Dendritic cell treated with granulocyte-macrophage colony-stimulating factor and Interleukin-4, amounts not matched to agents 40 ng/mL and 50 ng/mL, for 4 days (primary cell): ENCODE results near the gene PRM1.
A peak's percentile ranks its signal among the peaks of the same experiment; 100 is the strongest.

Source experiments
- H3K27ac Mint-ChIP-seq: one replicate; pipeline ENCODE4 v1.8.0; 2022; ENCODE audit warnings: mild to moderate bottlenecking, mixed read lengths
- H3K27me3 Mint-ChIP-seq: one replicate; pipeline ENCODE4 v1.8.0; 2022; ENCODE audit warnings: mild to moderate bottlenecking, mixed read lengths
- H3K36me3 Mint-ChIP-seq: one replicate; pipeline ENCODE4 v1.8.0; 2022; ENCODE audit warnings: low read depth, mixed read lengths
- H3K4me1 Mint-ChIP-seq: one replicate; pipeline ENCODE4 v1.8.0; 2022; ENCODE audit warnings: low read depth, mixed read lengths
- H3K4me3 Mint-ChIP-seq: one replicate; pipeline ENCODE4 v1.8.0; 2022; ENCODE audit warnings: mild to moderate bottlenecking, moderate library complexity, mixed read lengths
- H3K9me3 Mint-ChIP-seq: one replicate; pipeline ENCODE4 v1.8.0; 2022; ENCODE audit warnings: mixed read lengths
- intact Hi-C: fragments of 100-400 bp; cut with micrococcal nuclease; formaldehyde crosslinking; loops from one replicate; pipeline ENCODE4 v1.15.0; 2022

The PRM1 gene

DNA sequence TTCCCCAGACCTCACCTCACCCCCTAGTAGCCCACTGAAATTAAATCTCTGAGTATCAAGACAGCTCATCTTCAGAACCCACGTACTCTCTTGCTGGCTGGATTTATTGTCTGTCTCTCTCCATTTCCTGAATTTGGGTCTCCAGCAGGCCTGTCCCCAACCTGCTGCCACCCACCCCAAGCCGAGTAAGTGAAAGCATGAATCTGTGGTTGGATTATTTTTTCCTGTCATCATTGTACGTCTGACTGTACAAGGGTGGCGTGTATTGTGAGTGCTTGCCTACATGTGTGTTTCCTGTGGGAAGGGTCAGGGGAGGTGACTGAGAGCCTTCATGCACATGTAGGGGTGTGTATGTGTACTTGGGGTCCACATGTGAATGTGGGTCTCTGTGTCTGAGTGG, 17.4 kb downstream of the PRM1 start:
- Mint-ChIP-seq H3K27ac (peak overlapping the region; percentile 47), H3K27me3 (peaks cover 37% of the 10 kb centered on the region), H3K4me3 (no peak overlapping the region), H3K36me3 (no peaks in the 10 kb centered on the region), H3K4me1 (peaks cover 46% of the 10 kb centered on the region), H3K9me3 (no peaks in the 10 kb centered on the region)
- intact Hi-C loops, result no loop called here

DNA sequence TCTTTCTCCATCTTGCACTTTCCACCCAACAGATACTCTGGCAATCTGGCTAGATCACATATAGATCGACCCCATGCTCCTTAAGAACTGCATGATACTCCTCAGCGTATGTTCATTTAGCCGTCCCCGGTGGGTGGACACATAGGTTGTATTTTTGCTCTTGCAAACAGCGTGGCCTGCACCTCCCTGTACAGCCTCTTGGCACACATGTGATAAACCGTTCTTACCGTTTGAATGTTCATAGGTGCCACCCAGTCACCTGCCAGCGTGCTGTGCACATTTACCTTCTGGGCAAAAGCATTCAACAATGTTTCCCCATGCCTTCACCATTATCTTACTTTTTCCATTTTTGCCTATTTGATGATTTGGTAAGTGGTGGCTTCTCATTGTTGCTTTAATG, 18.2 kb downstream of the PRM1 start:
- H3K27ac Mint-ChIP-seq, result no peak overlapping the region
- peaks cover 29% of the 10 kb centered on the region for H3K27me3 Mint-ChIP-seq
- intact Hi-C loops, result no loop called here
- no peaks in the 10 kb centered on the region for H3K36me3 Mint-ChIP-seq
- H3K4me1 Mint-ChIP-seq, result peaks cover 54% of the 10 kb centered on the region
- no peaks in the 10 kb centered on the region for H3K9me3 Mint-ChIP-seq
- H3K4me3 Mint-ChIP-seq, result no peak overlapping the region

DNA sequence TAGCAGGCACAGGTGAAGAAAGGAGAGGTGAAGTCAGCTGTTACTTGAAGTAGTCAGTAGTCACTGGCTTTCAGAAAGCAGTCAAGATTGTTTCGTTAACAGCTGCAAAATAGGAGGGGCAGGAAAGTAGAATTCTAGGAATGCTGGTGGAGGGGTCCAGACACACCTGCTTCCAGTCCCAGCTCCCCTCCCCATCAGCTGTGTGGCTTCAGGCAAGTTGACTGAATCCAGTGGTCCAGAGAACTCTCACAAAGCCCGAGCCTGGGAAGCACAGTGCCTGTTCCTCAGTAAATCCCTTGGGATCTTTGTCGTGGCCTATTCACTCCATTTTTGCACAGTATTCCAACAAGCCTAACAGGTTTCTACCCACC, 20.5 kb downstream of the PRM1 start:
- intact Hi-C loops, result no loop called here
- H3K4me1 Mint-ChIP-seq, result peaks cover 61% of the 10 kb centered on the region
- no peaks in the 10 kb centered on the region for H3K9me3 Mint-ChIP-seq
- H3K4me3 Mint-ChIP-seq, result no peak overlapping the region
- H3K27me3 Mint-ChIP-seq, result peaks cover 23% of the 10 kb centered on the region
- H3K27ac Mint-ChIP-seq, result peak overlapping the region; percentile 69
- H3K36me3 Mint-ChIP-seq, result peaks cover 7% of the 10 kb centered on the region

DNA sequence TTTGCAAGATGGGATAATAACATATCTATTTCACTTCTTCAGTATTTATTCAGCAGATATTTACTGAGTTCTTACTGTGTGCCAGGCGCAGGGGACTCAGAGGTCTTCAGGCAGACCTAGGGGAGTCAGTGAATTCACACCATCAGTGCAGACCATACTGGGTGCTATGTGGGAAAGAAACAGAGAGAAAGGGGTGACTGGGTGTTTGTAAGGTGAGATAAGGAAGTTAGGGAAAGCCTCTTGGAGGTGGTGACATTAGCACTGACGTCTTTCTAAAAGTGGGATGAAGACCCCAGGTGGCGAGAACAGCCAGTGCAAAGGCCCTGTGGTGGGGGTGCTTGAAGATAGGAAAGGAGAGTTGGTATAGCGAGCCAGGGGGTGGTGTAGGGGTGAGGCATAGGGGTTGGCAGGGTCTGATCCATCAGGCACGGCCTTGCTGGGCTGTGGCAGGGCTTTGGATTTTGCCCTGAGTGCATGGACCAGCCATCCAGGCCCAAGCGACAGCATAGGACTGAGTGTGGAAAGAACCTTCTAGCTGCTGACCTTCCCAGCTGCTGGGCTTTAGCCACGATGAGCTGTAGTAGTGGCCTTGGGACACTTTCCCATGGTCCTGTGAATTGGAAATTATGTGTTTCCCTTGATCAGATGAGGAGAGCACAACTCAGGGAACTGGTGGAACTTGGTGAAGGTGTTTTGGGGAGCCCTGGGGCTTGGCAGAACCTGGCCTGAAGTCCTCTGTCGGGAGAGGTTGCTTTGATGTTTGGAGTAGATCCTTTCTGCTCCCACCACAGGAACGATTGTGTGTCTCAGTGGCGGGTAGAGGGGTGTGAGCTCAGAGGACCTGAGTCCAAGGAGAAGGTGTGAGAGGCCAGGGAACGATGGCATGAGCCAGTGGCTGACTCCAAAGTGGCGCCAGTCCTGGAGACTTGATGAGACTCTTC, 21.2 kb downstream of the PRM1 start:
- Mint-ChIP-seq H3K9me3 (no peaks in the 10 kb centered on the region), H3K36me3 (peaks cover 13% of the 10 kb centered on the region), H3K27ac (peak overlapping the region; percentile 69), H3K4me1 (peaks cover 54% of the 10 kb centered on the region), H3K27me3 (peaks cover 23% of the 10 kb centered on the region), H3K4me3 (no peak overlapping the region)
- intact Hi-C loops, result loop anchor here (5.0 to 10.0 kb wide), 2 partner anchors 37 to 125 kb away; no protein-coding TSS in a partner anchor

DNA sequence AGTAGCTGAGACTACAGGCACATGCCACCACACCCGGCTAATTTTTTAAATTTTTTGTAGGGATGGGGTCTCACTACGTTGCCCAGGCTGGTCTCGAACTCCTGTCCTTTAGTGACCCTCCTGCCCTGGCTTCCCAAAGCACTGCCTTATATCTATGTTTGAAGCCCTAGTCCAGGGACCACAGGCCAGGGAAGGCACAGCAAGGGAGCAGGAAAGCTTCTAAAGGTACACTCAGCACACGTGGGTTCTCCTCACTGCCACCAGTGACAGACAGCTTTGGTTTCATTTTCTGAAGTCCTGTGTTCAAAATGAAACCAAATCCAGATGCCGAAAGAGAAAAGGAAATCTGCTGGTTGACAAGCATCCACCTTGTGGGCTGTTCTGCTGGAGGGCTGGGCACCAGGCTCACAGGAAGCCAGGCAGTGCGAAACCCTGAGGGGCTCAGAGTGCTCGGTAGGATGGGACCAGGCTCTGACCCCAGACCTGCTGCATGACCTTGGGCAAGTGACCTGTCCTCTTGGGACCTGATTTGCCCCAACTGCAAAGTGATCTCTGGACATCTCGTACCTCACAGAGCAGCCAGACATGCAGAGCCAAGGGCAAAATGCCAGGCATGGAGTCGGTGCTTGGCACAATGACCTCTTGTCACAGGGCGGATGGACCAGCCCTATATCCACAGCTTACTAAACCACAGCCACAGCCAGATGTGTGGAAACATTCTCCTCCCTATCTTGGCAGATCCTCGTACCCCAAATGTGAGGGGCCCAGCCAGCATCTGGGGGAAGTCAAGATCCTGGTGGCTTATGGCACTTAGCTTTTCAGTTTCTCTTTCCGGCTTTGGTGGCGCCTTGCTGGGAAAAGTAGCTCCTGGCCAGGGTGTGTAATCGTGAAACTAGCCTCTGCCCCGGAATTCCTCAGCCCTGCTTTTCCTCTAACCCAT, 22.3 kb downstream of the PRM1 start:
- H3K4me3 Mint-ChIP-seq, result peak overlapping the region; percentile 2
- H3K27me3 Mint-ChIP-seq, result peaks cover 23% of the 10 kb centered on the region
- H3K4me1 Mint-ChIP-seq, result peaks cover 45% of the 10 kb centered on the region
- intact Hi-C loops, result loop anchor here (5.0 to 10.0 kb wide), 2 partner anchors 38 to 124 kb away; no protein-coding TSS in a partner anchor
- no peaks in the 10 kb centered on the region for H3K9me3 Mint-ChIP-seq
- peaks cover 24% of the 10 kb centered on the region for H3K36me3 Mint-ChIP-seq
- H3K27ac Mint-ChIP-seq, result peak overlapping the region; percentile 69

DNA sequence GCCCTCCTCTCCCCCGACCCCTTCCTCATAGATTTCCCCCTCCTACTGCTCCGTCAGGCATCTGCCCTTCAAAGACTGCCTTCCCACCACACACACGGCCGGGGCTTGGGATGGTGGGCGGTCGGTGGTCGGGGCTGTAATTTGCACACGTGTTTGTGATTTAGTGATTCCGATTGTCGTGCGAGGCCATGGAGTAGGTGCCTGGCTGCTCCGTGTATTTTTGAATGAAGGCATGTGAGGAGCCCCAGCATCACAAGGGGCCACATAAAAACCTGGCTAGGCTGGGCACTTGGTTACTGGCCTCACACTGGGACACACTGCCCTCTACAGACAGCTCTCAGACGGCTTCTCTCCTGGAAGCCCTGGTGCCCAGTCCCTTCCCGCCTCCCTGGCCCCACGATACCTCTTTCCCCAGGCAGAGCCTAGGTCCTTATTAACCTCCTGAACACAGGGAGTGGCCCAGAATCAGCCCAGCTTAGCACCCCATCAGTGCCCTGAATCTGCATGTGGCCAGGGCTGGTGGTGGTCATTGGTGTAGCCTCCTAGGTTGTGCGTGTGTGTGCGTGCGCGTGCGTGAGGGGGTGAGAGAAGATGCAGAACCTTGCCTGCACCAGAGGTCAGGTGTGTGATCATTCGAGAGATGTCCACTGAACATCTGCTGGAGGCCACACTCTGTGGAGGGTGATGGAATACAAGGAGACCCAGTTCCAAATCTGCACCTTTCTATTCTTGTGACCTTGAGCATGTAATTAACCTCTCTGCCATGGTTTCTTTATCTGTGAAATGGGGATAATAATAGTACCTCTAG, 23.8 kb downstream of the PRM1 start:
- intact Hi-C loops, result loop anchor here (1.0 to 10.0 kb wide), 4 partner anchors 40 to 123 kb away; no protein-coding TSS in a partner anchor
- Mint-ChIP-seq H3K4me3 (peak overlapping the region; percentile 99), H3K27me3 (peaks cover 18% of the 10 kb centered on the region), H3K4me1 (peaks cover 46% of the 10 kb centered on the region), H3K27ac (peak overlapping the region; percentile 99), H3K9me3 (no peaks in the 10 kb centered on the region), H3K36me3 (peaks cover 39% of the 10 kb centered on the region)

DNA sequence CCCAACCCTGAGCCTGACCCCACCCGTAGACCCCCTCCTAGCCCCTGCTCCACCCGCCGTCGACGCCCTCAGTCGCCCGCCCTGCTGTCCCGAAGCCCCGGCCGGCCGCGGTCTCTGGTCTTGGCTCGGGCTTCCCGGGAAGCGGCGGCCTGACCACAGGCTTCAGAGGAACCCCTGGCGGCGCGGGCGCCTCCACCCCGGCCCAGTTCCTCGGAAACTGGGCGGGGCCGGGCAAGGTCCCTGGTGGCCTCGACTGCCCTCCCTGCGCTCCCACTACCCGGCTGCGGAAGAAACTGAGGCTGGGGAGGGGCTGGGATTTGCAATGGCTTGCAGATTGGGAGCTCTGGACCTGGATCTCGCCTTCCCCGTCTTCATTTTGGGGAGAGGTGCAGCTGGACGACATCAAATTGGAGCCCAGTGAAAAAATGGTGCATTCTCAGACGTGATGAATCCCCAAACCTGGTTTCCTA, 24.4 kb downstream of the PRM1 start:
- Mint-ChIP-seq H3K4me1 (peaks cover 51% of the 10 kb centered on the region), H3K27me3 (peaks cover 16% of the 10 kb centered on the region), H3K36me3 (peaks cover 46% of the 10 kb centered on the region), H3K9me3 (no peaks in the 10 kb centered on the region), H3K4me3 (peak overlapping the region; percentile 99), H3K27ac (peak overlapping the region; percentile 99)
- intact Hi-C loops, result loop anchor here (1.0 to 10.0 kb wide), 5 partner anchors 41 to 122 kb away; no protein-coding TSS in a partner anchor

DNA sequence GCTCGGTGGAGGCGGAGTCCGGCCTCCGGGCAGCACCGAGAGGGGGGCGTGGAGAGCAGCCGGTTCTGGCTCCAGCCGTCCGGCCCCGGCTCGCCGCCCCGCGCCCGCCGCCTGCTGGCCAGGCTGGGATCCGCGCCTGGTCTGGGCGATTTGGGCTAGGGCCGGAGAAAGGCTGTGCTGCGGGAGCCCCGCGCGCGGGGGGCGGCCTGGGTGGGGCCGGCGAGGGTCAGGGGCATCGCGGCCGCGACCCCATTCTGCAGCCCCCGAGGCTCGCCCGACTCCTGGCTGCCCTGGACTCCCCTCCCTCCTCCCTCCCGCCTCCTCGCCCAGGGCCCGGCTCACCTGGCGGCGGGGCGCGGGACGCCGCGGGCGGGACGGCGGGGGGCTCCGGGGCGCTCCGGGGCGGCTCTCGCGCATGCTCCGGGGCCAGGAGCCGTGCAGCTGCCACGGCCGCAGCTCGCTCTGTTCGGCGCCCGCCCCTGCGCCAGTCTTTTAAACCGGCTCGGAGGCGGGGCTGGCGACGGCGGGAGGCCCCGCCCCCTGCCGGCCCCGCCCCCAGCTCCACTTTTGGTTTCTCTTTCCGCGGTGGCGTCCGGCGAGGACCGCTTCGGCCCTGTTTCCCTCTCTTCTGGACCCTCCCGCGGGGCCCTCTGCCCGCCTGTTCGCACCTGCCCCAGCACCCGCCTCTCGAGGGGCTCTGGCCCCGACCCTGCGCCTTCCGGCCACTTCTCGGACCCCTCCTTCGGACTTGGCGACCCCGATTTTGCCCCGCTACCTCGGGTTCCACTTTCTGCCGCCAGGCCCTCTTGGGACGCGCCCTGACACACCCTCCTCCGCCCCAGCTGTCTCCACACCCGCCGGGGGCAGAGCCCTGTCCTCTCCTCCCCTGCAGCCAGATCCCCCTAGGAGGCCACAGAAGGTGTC, 25.1 kb downstream of the PRM1 start, which contains the start of gene SOCS1:
Gene SOCS1, minus strand, starts transcription at position 468 of the 924 bp plus-strand sequence. CDS start 726 bp downstream, outside the sequence.
- H3K36me3 Mint-ChIP-seq, result peaks cover 47% of the 10 kb centered on the region
- intact Hi-C loops, result loop anchor here (1.0 to 10.0 kb wide), 5 partner anchors 41 to 285 kb away; no protein-coding TSS in a partner anchor
- peak within 1 kb of the TSS; percentile 99 for H3K4me3 Mint-ChIP-seq
- no peaks in the 10 kb centered on the region for H3K9me3 Mint-ChIP-seq
- peaks cover 11% of the 10 kb centered on the region for H3K27me3 Mint-ChIP-seq
- peaks cover 54% of the 10 kb centered on the region for H3K4me1 Mint-ChIP-seq
- peak within 1 kb of the TSS; percentile 99 for H3K27ac Mint-ChIP-seq

DNA sequence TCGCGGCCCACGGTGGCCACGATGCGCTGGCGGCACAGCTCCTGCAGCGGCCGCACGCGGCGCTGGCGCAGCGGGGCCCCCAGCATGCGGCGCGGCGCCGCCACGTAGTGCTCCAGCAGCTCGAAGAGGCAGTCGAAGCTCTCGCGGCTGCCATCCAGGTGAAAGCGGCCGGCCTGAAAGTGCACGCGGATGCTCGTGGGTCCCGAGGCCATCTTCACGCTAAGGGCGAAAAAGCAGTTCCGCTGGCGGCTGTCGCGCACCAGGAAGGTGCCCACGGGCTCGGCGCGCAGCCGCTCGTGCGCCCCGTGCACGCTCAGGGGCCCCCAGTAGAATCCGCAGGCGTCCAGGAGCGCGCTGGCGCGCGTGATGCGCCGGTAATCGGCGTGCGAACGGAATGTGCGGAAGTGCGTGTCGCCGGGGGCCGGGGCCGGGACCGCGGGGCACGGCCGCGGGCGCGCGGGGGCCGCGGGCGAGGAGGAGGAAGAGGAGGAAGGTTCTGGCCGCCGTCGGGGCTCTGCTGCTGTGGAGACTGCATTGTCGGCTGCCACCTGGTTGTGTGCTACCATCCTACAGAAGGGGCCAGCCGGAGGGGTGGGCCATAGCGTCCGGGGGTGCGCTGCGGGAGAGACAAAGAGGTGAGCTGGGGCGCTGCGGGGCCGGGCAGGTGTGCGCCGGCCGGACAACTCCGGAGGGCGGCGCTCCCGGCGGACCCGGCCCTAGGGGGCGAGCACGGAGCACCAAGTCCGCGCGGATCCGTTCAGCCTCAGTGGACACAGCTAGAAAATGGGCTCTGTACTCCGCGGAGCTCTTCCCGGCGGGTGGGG, 26.0 kb downstream of the PRM1 start:
- Mint-ChIP-seq H3K27me3 (peaks cover 6% of the 10 kb centered on the region), H3K4me3 (peak overlapping the region; percentile 92), H3K9me3 (no peaks in the 10 kb centered on the region), H3K27ac (peak overlapping the region; percentile 99), H3K36me3 (peaks cover 47% of the 10 kb centered on the region), H3K4me1 (peaks cover 61% of the 10 kb centered on the region)
- intact Hi-C loops, result loop anchor here (1.0 to 10.0 kb wide), 4 partner anchors 42 to 284 kb away; no protein-coding TSS in a partner anchor

DNA sequence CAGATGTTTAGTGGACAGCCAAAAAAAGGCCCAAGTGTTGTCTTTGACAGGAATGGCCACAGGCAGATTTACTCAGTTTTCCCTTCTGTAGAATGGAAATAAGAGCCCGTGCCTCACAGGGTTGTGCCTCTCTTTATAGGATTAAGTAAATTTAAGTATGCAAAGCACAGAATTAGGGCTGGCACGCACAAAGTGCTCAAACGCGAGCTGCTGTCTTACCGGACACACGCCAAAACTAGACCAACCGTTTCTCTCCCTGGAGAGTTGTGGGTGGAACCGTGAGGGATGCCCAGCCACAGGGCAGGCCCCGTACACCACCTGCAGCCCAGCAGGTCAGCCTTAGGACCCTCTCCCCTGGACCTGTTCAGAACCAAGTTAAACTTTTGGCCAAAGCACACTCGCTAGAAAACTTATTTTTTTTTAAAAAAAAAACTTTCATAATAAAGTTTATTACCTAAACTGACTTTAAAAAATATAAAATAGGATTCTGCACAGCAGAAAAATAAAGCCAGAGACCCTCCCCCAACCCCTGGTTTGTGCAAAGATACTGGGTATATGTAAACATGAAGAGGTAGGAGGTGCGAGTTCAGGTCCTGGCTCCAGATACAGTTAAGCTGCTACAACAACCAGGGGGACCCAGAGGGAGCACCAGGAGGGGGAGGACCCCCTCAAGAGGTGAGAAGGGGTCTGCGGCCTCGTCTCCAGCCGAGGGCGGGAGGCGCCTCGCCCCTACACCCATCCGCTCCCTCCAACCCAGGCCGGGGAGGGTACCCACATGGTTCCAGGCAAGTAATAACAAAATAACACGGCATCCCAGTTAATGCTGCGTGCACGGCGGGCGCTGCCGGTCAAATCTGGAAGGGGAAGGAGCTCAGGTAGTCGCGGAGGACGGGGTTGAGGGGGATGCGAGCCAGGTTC, 26.9 kb downstream of the PRM1 start:
- peaks cover 55% of the 10 kb centered on the region for H3K4me1 Mint-ChIP-seq
- H3K27ac Mint-ChIP-seq, result peak overlapping the region; percentile 99
- no peaks in the 10 kb centered on the region for H3K27me3 Mint-ChIP-seq
- H3K4me3 Mint-ChIP-seq, result peak overlapping the region; percentile 92
- H3K9me3 Mint-ChIP-seq, result no peaks in the 10 kb centered on the region
- peaks cover 47% of the 10 kb centered on the region for H3K36me3 Mint-ChIP-seq
- intact Hi-C loops, result loop anchor here (5.0 to 10.0 kb wide), 2 partner anchors 72 to 119 kb away; no protein-coding TSS in a partner anchor
